HepG2 (cell line): ENCODE data around the gene TANC1. TPM values are rescaled to one million over a fixed set of nuclear protein-coding genes. Genes with fewer than 3 reads are reported as not detected.

Experiments
- ATAC-seq: fragments of 200-7000 bp; cut with Tn5 transposase; 3 replicates; pipeline ENCODE4 v1.9.1; 2020; ENCODE audit warnings: mild to moderate bottlenecking, moderate library complexity
- BruUV-seq: library from RNA; stranded (reverse); fragments of 400-500 nt; replicated peaks from 2 replicates; lab custom pipeline; 2021; lab: Mats Ljungman, UMichigan
- CTCF ChIA-PET: fragments of 300-600 bp; formaldehyde crosslinking; extraction: SDS; loops from one replicate; lab custom pipeline; 2021; ENCODE audit warnings: low total read pairs, inconsistent platforms, low intra/inter-chr PET ratio; lab: Yijun Ruan, JAX
- POLR2A ChIA-PET: fragments of 350-600 bp; sonication (Branson Sonifier 250); formaldehyde crosslinking; loops from one replicate; lab custom pipeline; 2020; ENCODE audit warnings: antibody characterized with exemption, inconsistent platforms; lab: Yijun Ruan, JAX
- DNase-seq: peaks from one replicate; pipeline ENCODE4 v3.0.0-alpha.2; 2015; ENCODE audit warnings: low spot score
- FAIRE-seq: peaks from 3 replicates; lab custom pipeline; 2011; peaks lifted over from hg19 to GRCh38; lab: Jason Lieb, UNC
- H2AFZ ChIP-seq: one replicate; pipeline ENCODE4 v1.6.1; 2011; ENCODE audit warnings: low read length, inconsistent platforms
- H3K27ac ChIP-seq: fragments of 300-600 bp; 3 replicates; pipeline ENCODE4 v1.8.0; 2011; ENCODE audit warnings: mixed run types, mild to moderate bottlenecking, mixed read lengths, low read length, inconsistent platforms; ENCODE audit not compliant: insufficient read depth; ENCODE audit errors: extremely low read length
- H3K27me3 ChIP-seq, 2 experiments: fragments of 200-600 bp in 1 of 2; 2 replicates in 1 of 2; 3 replicates in 1 of 2; pipeline versions ENCODE4 v1.6.0 to v1.8.0; 2011; ENCODE audit warnings: low read length in 2 of 2, mild to moderate bottlenecking in 2 of 2, moderate library complexity in 2 of 2, inconsistent platforms in 1 of 2; ENCODE audit not compliant: insufficient read depth in 2 of 2, control insufficient read depth in 1 of 2
- H3K36me3 ChIP-seq, 2 experiments: fragments of 200-600 bp in 1 of 2; replicated peaks in 1 of 2; 2 replicates in 1 of 2; 3 replicates in 1 of 2; pipeline versions ENCODE4 v1.5.1 to v1.8.0; 2011; ENCODE audit warnings: low read length in 2 of 2, inconsistent platforms in 1 of 2; ENCODE audit not compliant: insufficient read depth in 2 of 2, control insufficient read depth in 1 of 2
- H3K4me1 ChIP-seq: 2 replicates; pipeline ENCODE4 v1.5.1; 2012; ENCODE audit warnings: low read length, inconsistent platforms; ENCODE audit not compliant: insufficient read depth
- H3K4me2 ChIP-seq: 2 replicates; pipeline ENCODE4 v1.6.0; 2011; ENCODE audit warnings: low read depth, low read length, inconsistent platforms
- H3K4me3 ChIP-seq, 3 experiments: fragments of 200-600 bp in 1 of 3; sonication (generic), shearing (Covaris generic) in 1 of 3; replicated peaks in 1 of 3; 2 replicates each; pipeline ENCODE4 v1.5.1; 2011 to 2016; ENCODE audit warnings: low read length in 3 of 3, inconsistent platforms in 2 of 3, low read depth in 2 of 3, mild to moderate bottlenecking in 2 of 3, control low read depth in 1 of 3, mixed read lengths in 1 of 3; ENCODE audit not compliant: insufficient read depth in 1 of 3
- H3K79me2 ChIP-seq: one replicate; pipeline ENCODE4 v1.6.1; 2011; ENCODE audit warnings: low read length, inconsistent platforms; ENCODE audit not compliant: insufficient read depth
- H3K9ac ChIP-seq: 2 replicates; pipeline ENCODE4 v1.6.0; 2011; ENCODE audit warnings: mild to moderate bottlenecking, low read depth, low read length, inconsistent platforms; ENCODE audit not compliant: insufficient read depth
- H3K9me3 ChIP-seq: 2 replicates; pipeline ENCODE4 v1.5.1; 2012; ENCODE audit warnings: mild to moderate bottlenecking, low read length
- H4K20me1 ChIP-seq: 2 replicates; pipeline ENCODE4 v1.6.0; 2011; ENCODE audit warnings: inconsistent platforms, mild to moderate bottlenecking, low read length, moderate library complexity; ENCODE audit not compliant: insufficient read depth
- FOXO4 ChIP-seq: sonication (generic); formaldehyde crosslinking; conservative IDR thresholded peaks from 2 replicates; pipeline ENCODE4 v1.8.1; 2023; ENCODE audit warnings: missing genetic modification reagents
- HNRNPH1 ChIP-seq: fragments of 200-400 bp; formaldehyde crosslinking; optimal IDR thresholded peaks from 2 replicates; pipeline ENCODE3; 2017; ENCODE audit warnings: mild to moderate bottlenecking, low read depth, low read length
- NONO ChIP-seq, 2 experiments: fragments of 450-650 bp in 1 of 2; sonication (generic) in 1 of 2; formaldehyde crosslinking in 1 of 2; IDR thresholded peaks in 1 of 2; conservative IDR thresholded peaks in 1 of 2; 2 replicates each; pipeline versions ENCODE4 v1.6.1 to v1.8.0; 2017 to 2022; ENCODE audit warnings: mild to moderate bottlenecking in 1 of 2, missing genetic modification reagents in 1 of 2, moderate library complexity in 1 of 2
- RCOR2 ChIP-seq: IDR thresholded peaks from 2 replicates; pipeline ENCODE4 v1.6.1; 2016; ENCODE audit warnings: missing biosample characterization, missing genetic modification reagents
- RNF219 ChIP-seq: sonication (generic); formaldehyde crosslinking; IDR thresholded peaks from 2 replicates; pipeline ENCODE4 v1.5.0; 2020; ENCODE audit warnings: mild to moderate bottlenecking, missing genetic modification reagents
- SIX4 ChIP-seq: sonication (generic); formaldehyde crosslinking; IDR thresholded peaks from 2 replicates; pipeline ENCODE4 v1.4.0; 2020; ENCODE audit warnings: missing genetic modification reagents
- TRIM24 ChIP-seq: sonication (generic); formaldehyde crosslinking; IDR thresholded peaks from 2 replicates; pipeline ENCODE4 v1.8.0; 2022; ENCODE audit warnings: mild to moderate bottlenecking, missing genetic modification reagents
- ZNF350 ChIP-seq: sonication (generic); formaldehyde crosslinking; IDR thresholded peaks from 2 replicates; pipeline ENCODE4 v1.4.0; 2020; ENCODE audit warnings: mild to moderate bottlenecking, low read depth, missing genetic modification reagents, borderline replicate concordance
- ZNF607 ChIP-seq: sonication (generic); formaldehyde crosslinking; IDR thresholded peaks from 2 replicates; pipeline ENCODE4 v1.5.1; 2020; ENCODE audit warnings: missing genetic modification reagents, mild to moderate bottlenecking, borderline replicate concordance
- WGBS: methylation state at CpG from one replicate; pipeline ENCODE4 v1.1.6; 2017; ENCODE audit warnings: low lambda C conversion rate; 5-methylcytosine and 5-hydroxymethylcytosine counted together
- in situ Hi-C: cut with HindIII; loops from 2 replicates; pipeline ENCODE4 v1.10.0; 2017; ENCODE audit warnings: low pct_unique_long_range_greater_than_20kb; ENCODE audit not compliant: extremely low pct_ligation_motif_present
- intact Hi-C: fragments of 100-400 bp; cut with micrococcal nuclease; formaldehyde crosslinking; loops from one replicate; pipeline ENCODE4 v1.10.0; 2022; ENCODE audit not compliant: unreplicated experiment
- polyA plus RNA-seq, 8 experiments: library from polyadenylated mRNA; depleted of rRNA in 3 of 8; stranded (reverse) in 7 of 8; unstranded in 1 of 8; fragments of >200 nt; fragmentation: Illumina TruSeq in 4 of 8; extraction: Trizol in 4 of 8; gene quantifications; 2 replicates each; pipeline versions ENCODE4 v1.2.1 to v1.2.3, GENCODE V29; 2011 to 2016; ENCODE audit warnings: low read depth in 4 of 8, missing spikeins in 1 of 8, mixed read lengths in 1 of 8; ENCODE audit not compliant: insufficient read depth in 1 of 8
- total RNA-seq, 5 experiments: library from RNA; depleted of rRNA; stranded (reverse); fragments of >200 nt; fragmentation: Illumina TruSeq; extraction: Trizol; gene quantifications; 2 replicates each; pipeline ENCODE4 v1.2.3, GENCODE V29; 2016; ENCODE audit warnings: low read depth in 1 of 5
- TF ChIP-seq, protein P1 (sequence below), 2 experiments: sonication (generic) in 1 of 2; formaldehyde crosslinking in 1 of 2; IDR thresholded peaks; 2 replicates each; pipeline versions ENCODE4 v1.6.1 to v1.9.0; 2014 to 2022; ENCODE audit warnings: antibody characterized with exemption in 1 of 2, borderline replicate concordance in 1 of 2, inconsistent platforms in 1 of 2, low read depth in 1 of 2, missing genetic modification reagents in 1 of 2
- TF ChIP-seq, protein P2 (sequence below): sonication (generic); formaldehyde crosslinking; IDR thresholded peaks from 2 replicates; pipeline ENCODE4 v1.4.0; 2020; ENCODE audit warnings: mild to moderate bottlenecking, low read depth, missing genetic modification reagents

The TANC1 gene
- total and polyA plus RNA-seq, 2 of the 13 experiments (the other 11 are each of a cell fraction or from before 2014, with no cell fraction given) = 2.3 to 5.6 TPM

- TF ChIP-seq FOXO4 (CRISPR knock-in tag) (no peak), SIX4 (CRISPR knock-in tag) (no peak), RCOR2 (CRISPR knock-in tag) (no peak)
These were observed 168.0 kb downstream of the TANC1 start (continued) for GRCh38 chr2:159136391-159136790.

GRCh38 chr2:159137511-159138241 lies 169.2 kb downstream of the TANC1 start:
- H3K4me2 ChIP-seq = no peak overlapping the region
- ATAC-seq = no peak
- TF ChIP-seq TRIM24 (CRISPR knock-in tag) (no peak), HNRNPH1 (no peak), ZNF350 (CRISPR knock-in tag) (no peak), ZNF607 (CRISPR knock-in tag) (no peak), NONO (IDR thresholded peaks at IDR 0.05) (no peak), NONO (CRISPR knock-in tag; conservative IDR thresholded peaks at IDR 0.05) (no peak), RNF219 (CRISPR knock-in tag) (no peak)
- TF ChIP-seq, protein P1, sequence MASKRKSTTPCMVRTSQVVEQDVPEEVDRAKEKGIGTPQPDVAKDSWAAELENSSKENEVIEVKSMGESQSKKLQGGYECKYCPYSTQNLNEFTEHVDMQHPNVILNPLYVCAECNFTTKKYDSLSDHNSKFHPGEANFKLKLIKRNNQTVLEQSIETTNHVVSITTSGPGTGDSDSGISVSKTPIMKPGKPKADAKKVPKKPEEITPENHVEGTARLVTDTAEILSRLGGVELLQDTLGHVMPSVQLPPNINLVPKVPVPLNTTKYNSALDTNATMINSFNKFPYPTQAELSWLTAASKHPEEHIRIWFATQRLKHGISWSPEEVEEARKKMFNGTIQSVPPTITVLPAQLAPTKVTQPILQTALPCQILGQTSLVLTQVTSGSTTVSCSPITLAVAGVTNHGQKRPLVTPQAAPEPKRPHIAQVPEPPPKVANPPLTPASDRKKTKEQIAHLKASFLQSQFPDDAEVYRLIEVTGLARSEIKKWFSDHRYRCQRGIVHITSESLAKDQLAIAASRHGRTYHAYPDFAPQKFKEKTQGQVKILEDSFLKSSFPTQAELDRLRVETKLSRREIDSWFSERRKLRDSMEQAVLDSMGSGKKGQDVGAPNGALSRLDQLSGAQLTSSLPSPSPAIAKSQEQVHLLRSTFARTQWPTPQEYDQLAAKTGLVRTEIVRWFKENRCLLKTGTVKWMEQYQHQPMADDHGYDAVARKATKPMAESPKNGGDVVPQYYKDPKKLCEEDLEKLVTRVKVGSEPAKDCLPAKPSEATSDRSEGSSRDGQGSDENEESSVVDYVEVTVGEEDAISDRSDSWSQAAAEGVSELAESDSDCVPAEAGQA (IDR thresholded peaks at IDR 0.05; ENCODE audit: low read depth) = no peak
- TF ChIP-seq, protein P1 (CRISPR knock-in tag; IDR thresholded peaks at IDR 0.05; ENCODE audit: borderline replicate concordance) = no peak
- TF ChIP-seq, protein P2, sequence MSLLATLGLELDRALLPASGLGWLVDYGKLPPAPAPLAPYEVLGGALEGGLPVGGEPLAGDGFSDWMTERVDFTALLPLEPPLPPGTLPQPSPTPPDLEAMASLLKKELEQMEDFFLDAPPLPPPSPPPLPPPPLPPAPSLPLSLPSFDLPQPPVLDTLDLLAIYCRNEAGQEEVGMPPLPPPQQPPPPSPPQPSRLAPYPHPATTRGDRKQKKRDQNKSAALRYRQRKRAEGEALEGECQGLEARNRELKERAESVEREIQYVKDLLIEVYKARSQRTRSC (CRISPR knock-in tag) = no peak

More at GRCh38 chr2:159137511-159138241, 169.2 kb downstream of the TANC1 start:
- WGBS = 73% methylated on average over 9 of the region's 9 CpGs
- Histone ChIP-seq H3K36me3 (no peaks in the 10 kb centered on the region), H3K9ac (no peak overlapping the region), H3K4me1 (no peaks in the 10 kb centered on the region), H3K9me3 (no peaks in the 10 kb centered on the region), H3K27me3 (no peaks in the 10 kb centered on the region), H3K27ac (no peak overlapping the region), H4K20me1 (no peaks in the 10 kb centered on the region), H2AFZ (no peak overlapping the region), H3K79me2 (no peaks in the 10 kb centered on the region), H3K4me3 (no peak overlapping the region)
- no TSS peak for BruUV-seq
- no peak for DNase-seq
- FAIRE-seq = no peak
- POLR2A ChIA-PET = no interaction called here
- intact Hi-C loops (no loop called here), in situ Hi-C loops (no loop called here)
- CTCF ChIA-PET = no interaction called here
